WTC11 (cell line): ENCODE measurements around the gene TRIM26. TPM values are rescaled to one million over a fixed set of nuclear protein-coding genes. Genes with fewer than 3 reads are reported as not detected.

Experiments
- ATAC-seq: fragments of 200-7000 bp; cut with Tn5 transposase; 2 replicates; pipeline ENCODE4 v1.10.0; 2021; ENCODE audit warnings: mild to moderate bottlenecking, moderate library complexity
- CTCF ChIA-PET: fragments of 300-600 bp; sonication (Branson Sonifier 250); formaldehyde crosslinking; loops from one replicate; lab custom pipeline; 2021; ENCODE audit warnings: antibody characterized with exemption; lab: Charles Lee
- POLR2A ChIA-PET: fragments of 350-600 bp; sonication (Branson Sonifier 250); formaldehyde crosslinking; loops from one replicate; lab custom pipeline; 2021; ENCODE audit warnings: antibody characterized with exemption; lab: Charles Lee
- DNase-seq: peaks from one replicate; pipeline ENCODE4 v3.0.0; 2021; ENCODE audit warnings: low spot score
- H3K27ac Mint-ChIP-seq: 2 replicates; pipeline ENCODE4 v1.8.0; 2021; ENCODE audit warnings: mixed read lengths
- H3K27me3 Mint-ChIP-seq: 2 replicates; pipeline ENCODE4 v1.8.0; 2021; ENCODE audit warnings: low read depth, mild to moderate bottlenecking, moderate library complexity, mixed read lengths
- H3K36me3 Mint-ChIP-seq: 2 replicates; pipeline ENCODE4 v1.8.0; 2021; ENCODE audit warnings: mixed read lengths
- H3K4me1 Mint-ChIP-seq: 2 replicates; pipeline ENCODE4 v1.8.0; 2022; ENCODE audit warnings: mixed read lengths
- H3K4me3 Mint-ChIP-seq: 2 replicates; pipeline ENCODE4 v1.8.0; 2021; ENCODE audit warnings: mild to moderate bottlenecking, moderate library complexity, mixed read lengths
- H3K9me3 Mint-ChIP-seq: 2 replicates; pipeline ENCODE4 v1.8.0; 2021; ENCODE audit warnings: mixed read lengths
- ATF1 ChIP-seq: sonication (generic); formaldehyde crosslinking; IDR thresholded peaks from 2 replicates; pipeline ENCODE4 v1.8.1; 2023; ENCODE audit warnings: mild to moderate bottlenecking, moderate library complexity, missing genetic modification reagents
- CBFB ChIP-seq: sonication (generic); formaldehyde crosslinking; IDR thresholded peaks from 2 replicates; pipeline ENCODE4 v1.8.1; 2022; ENCODE audit warnings: mild to moderate bottlenecking, low read depth, missing genetic modification reagents
- CDX4 ChIP-seq: fragments of 250-450 bp; sonication (Bioruptor Pico); IDR thresholded peaks from 2 replicates; pipeline ENCODE4 v1.9.0; 2021; ENCODE audit warnings: moderate library complexity, mild to moderate bottlenecking, inconsistent platforms, borderline replicate concordance
- CREM ChIP-seq: sonication (generic); formaldehyde crosslinking; IDR thresholded peaks from 2 replicates; pipeline ENCODE4 v1.8.1; 2022; ENCODE audit warnings: mild to moderate bottlenecking, missing genetic modification reagents, moderate library complexity
- FOXK1 ChIP-seq: sonication (generic); formaldehyde crosslinking; IDR thresholded peaks from 2 replicates; pipeline ENCODE4 v1.8.0; 2022; ENCODE audit warnings: mild to moderate bottlenecking, moderate library complexity, missing genetic modification reagents
- NR2C2 ChIP-seq: sonication (generic); formaldehyde crosslinking; IDR thresholded peaks from 2 replicates; pipeline ENCODE4 v1.8.0; 2022; ENCODE audit warnings: mild to moderate bottlenecking, missing genetic modification reagents
- NR3C1 ChIP-seq: sonication (generic); formaldehyde crosslinking; conservative IDR thresholded peaks from 2 replicates; pipeline ENCODE4 v1.8.1; 2023; ENCODE audit warnings: low read depth, mild to moderate bottlenecking, missing genetic modification reagents
- SMAD3 ChIP-seq: sonication (generic); formaldehyde crosslinking; IDR thresholded peaks from 2 replicates; pipeline ENCODE4 v1.8.0; 2022; ENCODE audit warnings: missing genetic modification reagents, mild to moderate bottlenecking, borderline replicate concordance
- SMAD4 ChIP-seq: sonication (generic); formaldehyde crosslinking; IDR thresholded peaks from 2 replicates; pipeline ENCODE4 v1.8.0; 2022; ENCODE audit warnings: mild to moderate bottlenecking, missing genetic modification reagents
- SOX15 ChIP-seq: fragments of 250-450 bp; sonication (Bioruptor Pico); IDR thresholded peaks from 2 replicates; pipeline ENCODE4 v1.9.0; 2021; ENCODE audit warnings: mild to moderate bottlenecking
- TCF7 ChIP-seq: sonication (generic); formaldehyde crosslinking; IDR thresholded peaks from 2 replicates; pipeline ENCODE4 v1.8.0; 2022; ENCODE audit warnings: mild to moderate bottlenecking, low read depth, missing genetic modification reagents, moderate library complexity
- USF2 ChIP-seq: sonication (generic); formaldehyde crosslinking; IDR thresholded peaks from 2 replicates; pipeline ENCODE4 v1.8.1; 2023; ENCODE audit warnings: mild to moderate bottlenecking, missing genetic modification reagents, moderate library complexity
- ZNF121 ChIP-seq: sonication (generic); formaldehyde crosslinking; IDR thresholded peaks from 2 replicates; pipeline ENCODE4 v1.8.0; 2023; ENCODE audit warnings: missing genetic modification reagents
- ZNF138 ChIP-seq: sonication (generic); formaldehyde crosslinking; conservative IDR thresholded peaks from 2 replicates; pipeline ENCODE4 v1.8.1; 2022; ENCODE audit warnings: mild to moderate bottlenecking, moderate library complexity, missing genetic modification reagents
- ZNF281 ChIP-seq: sonication (generic); formaldehyde crosslinking; IDR thresholded peaks from 2 replicates; pipeline ENCODE4 v1.8.0; 2023; ENCODE audit warnings: mild to moderate bottlenecking, missing genetic modification reagents
- ZNF396 ChIP-seq: fragments of 250-450 bp; sonication (Bioruptor Pico); IDR thresholded peaks from 2 replicates; pipeline ENCODE4 v1.8.0; 2021; ENCODE audit warnings: mild to moderate bottlenecking, moderate library complexity, borderline replicate concordance
- ZNF423 ChIP-seq: fragments of 250-450 bp; sonication (Bioruptor Pico); IDR thresholded peaks from 2 replicates; pipeline ENCODE4 v2.1.2; 2022; ENCODE audit warnings: mild to moderate bottlenecking, moderate library complexity
- ZNF671 ChIP-seq: fragments of 250-450 bp; sonication (Bioruptor Pico); IDR thresholded peaks from 2 replicates; pipeline ENCODE4 v1.8.0; 2021; ENCODE audit warnings: mild to moderate bottlenecking
- ZSCAN18 ChIP-seq: fragments of 250-450 bp; sonication (Bioruptor Pico); IDR thresholded peaks from 2 replicates; pipeline ENCODE4 v2.1.2; 2022; ENCODE audit warnings: mild to moderate bottlenecking, moderate library complexity
- total RNA-seq: library from RNA; stranded (reverse); gene quantifications from 3 replicates; pipeline ENCODE4 v1.2.3, GENCODE V29; 2021
- TF ChIP-seq, protein P1 (sequence below): sonication (generic); formaldehyde crosslinking; IDR thresholded peaks from 2 replicates; pipeline ENCODE4 v1.8.0; 2022; ENCODE audit warnings: mild to moderate bottlenecking, missing genetic modification reagents
- TF ChIP-seq, protein P2 (sequence below): sonication (generic); formaldehyde crosslinking; IDR thresholded peaks from 2 replicates; pipeline ENCODE4 v1.8.0; 2023; ENCODE audit warnings: missing genetic modification reagents

Gene TRIM26
- total RNA-seq, 1 experiment from 2014 or later = 27.7 TPM

- TF ChIP-seq ZNF121 (no peak), ZNF671 (CRISPR knock-in tag) (no peak), CDX4 (CRISPR knock-in tag) (no peak), NR3C1 (CRISPR knock-in tag) (no peak), TCF7 (CRISPR knock-in tag) (no peak)
Observed at GRCh38 chr6:30151580-30151979, 61.6 kb downstream of the TRIM26 start (continued).

GRCh38 chr6:30150671-30151395, 62.4 kb downstream of the TRIM26 start:
- Mint-ChIP-seq H3K27me3 (peaks cover 16% of the 10 kb centered on the region), H3K36me3 (no peaks in the 10 kb centered on the region), H3K4me1 (peaks cover 2% of the 10 kb centered on the region), H3K9me3 (no peaks in the 10 kb centered on the region), H3K27ac (no peak overlapping the region), H3K4me3 (no peak overlapping the region)
- ATAC-seq = no peak
- no peak for DNase-seq
- ChIA-PET POLR2A (interaction anchor here (0.9 kb wide), 1 partner anchor 464 kb away, joined by 3 read pairs; no protein-coding TSS in a partner anchor), CTCF (interaction anchor here (1.0 to 1.8 kb wide), 2 partner anchors 20 to 47 kb away, joined by 3 to 10 read pairs; no protein-coding TSS in a partner anchor)
- TF ChIP-seq, protein P1, sequence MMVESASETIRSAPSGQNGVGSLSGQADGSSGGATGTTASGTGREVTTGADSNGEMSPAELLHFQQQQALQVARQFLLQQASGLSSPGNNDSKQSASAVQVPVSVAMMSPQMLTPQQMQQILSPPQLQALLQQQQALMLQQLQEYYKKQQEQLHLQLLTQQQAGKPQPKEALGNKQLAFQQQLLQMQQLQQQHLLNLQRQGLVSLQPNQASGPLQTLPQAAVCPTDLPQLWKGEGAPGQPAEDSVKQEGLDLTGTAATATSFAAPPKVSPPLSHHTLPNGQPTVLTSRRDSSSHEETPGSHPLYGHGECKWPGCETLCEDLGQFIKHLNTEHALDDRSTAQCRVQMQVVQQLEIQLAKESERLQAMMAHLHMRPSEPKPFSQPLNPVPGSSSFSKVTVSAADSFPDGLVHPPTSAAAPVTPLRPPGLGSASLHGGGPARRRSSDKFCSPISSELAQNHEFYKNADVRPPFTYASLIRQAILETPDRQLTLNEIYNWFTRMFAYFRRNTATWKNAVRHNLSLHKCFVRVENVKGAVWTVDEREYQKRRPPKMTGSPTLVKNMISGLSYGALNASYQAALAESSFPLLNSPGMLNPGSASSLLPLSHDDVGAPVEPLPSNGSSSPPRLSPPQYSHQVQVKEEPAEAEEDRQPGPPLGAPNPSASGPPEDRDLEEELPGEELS (CRISPR knock-in tag) = no peak
- no peak for TF ChIP-seq CBFB (CRISPR knock-in tag)
- TF ChIP-seq USF2 (CRISPR knock-in tag) = no peak
- no peak for TF ChIP-seq ZSCAN18 (CRISPR knock-in tag)
- TF ChIP-seq SOX15 = no peak
- no peak for TF ChIP-seq ZNF138 (CRISPR knock-in tag)
- TF ChIP-seq ZNF396 = no peak
- TF ChIP-seq SMAD4 (CRISPR knock-in tag) = no peak
- no peak for TF ChIP-seq CREM (CRISPR knock-in tag)
- TF ChIP-seq SMAD3 (CRISPR knock-in tag) = no peak
- TF ChIP-seq ZNF281 = no peak
- TF ChIP-seq, protein P2, sequence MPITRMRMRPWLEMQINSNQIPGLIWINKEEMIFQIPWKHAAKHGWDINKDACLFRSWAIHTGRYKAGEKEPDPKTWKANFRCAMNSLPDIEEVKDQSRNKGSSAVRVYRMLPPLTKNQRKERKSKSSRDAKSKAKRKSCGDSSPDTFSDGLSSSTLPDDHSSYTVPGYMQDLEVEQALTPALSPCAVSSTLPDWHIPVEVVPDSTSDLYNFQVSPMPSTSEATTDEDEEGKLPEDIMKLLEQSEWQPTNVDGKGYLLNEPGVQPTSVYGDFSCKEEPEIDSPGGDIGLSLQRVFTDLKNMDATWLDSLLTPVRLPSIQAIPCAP (CRISPR knock-in tag) = no peak
- no peak for TF ChIP-seq NR2C2
- no peak for TF ChIP-seq FOXK1 (CRISPR knock-in tag)
- no peak for TF ChIP-seq ATF1
- no peak for TF ChIP-seq ZNF423
